ENCODE measurements around the gene DCPS. TPM values are rescaled to one million over a fixed set of nuclear protein-coding genes. Genes with fewer than 3 reads are reported as not detected.

DCPS gene
- total RNA-seq, 2 donors from 2014 or later = 3.0 to 17.9 TPM

- peaks cover 26% of the 10 kb centered on the region for H3K4me1 ChIP-seq
- peak; percentile 89 for ATAC-seq
- no peaks in the 10 kb centered on the region for H3K27me3 ChIP-seq
- H3K27ac ChIP-seq = peak within 1 kb of the TSS; percentile 80 to 94 (median 86)
- H3K36me3 ChIP-seq (replicated peaks in 1 of 2; ENCODE audit: insufficient read depth in 1 of 2, low read depth in 2 of 2) = no peaks in the 10 kb centered on the region
- DNase-seq = peak; percentile 70 to 75 (median 73)
- TF ChIP-seq POLR2A (IDR thresholded peaks at IDR 0.05) (peak; percentile 70 to 84 (median 80)), CTCF (IDR thresholded peaks at IDR 0.05) (peak in 5 of 7 experiments; percentile 7 to 50 (median 36))
- H3K4me3 ChIP-seq = peak within 1 kb of the TSS; percentile 8 to 60
- no peaks in the 10 kb centered on the region for H3K9me3 ChIP-seq
- intact Hi-C loops (cut with DNase I) = no loop called here
- WGBS, 2 donors = 0 to 2% methylated on average over 23 to 79 of the region's 82 CpGs
Observed at GRCh38 chr11:126282736-126283591, 20.9 kb upstream of the DCPS start, which contains the start of gene TIRAP. TSS of gene TIRAP (plus strand) at chr11:126283093. CDS start at chr11:126290895, 7,802 bp downstream.

DNA sequence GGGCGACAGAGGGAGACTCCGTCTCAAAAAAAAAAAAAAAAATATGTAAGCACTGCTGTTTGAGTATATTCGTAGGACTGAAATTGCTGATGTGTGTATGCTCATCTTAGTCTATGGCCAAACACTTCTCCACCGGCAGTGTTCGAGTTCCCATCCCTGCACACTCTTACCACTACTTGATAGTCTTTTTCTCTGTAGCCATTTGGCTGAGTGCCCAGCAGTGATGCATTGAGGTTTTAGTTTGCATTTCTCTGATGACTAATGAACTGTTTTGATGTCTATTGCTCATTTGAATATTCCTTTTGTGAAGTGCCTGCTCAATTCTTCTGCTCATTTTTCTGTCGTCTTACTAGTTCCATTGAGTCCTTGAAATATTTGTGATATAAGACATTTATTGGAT, 19.0 kb upstream of the DCPS start:
- intact Hi-C loops (cut with DNase I) = no loop called here
- Histone ChIP-seq H3K27ac (no peak overlapping the region), H3K36me3 (replicated peaks in 1 of 2; ENCODE audit: insufficient read depth in 1 of 2, low read depth in 2 of 2) (no peaks in the 10 kb centered on the region), H3K9me3 (no peaks in the 10 kb centered on the region), H3K4me3 (no peak overlapping the region), H3K27me3 (no peaks in the 10 kb centered on the region), H3K4me1 (peaks cover 26% of the 10 kb centered on the region)
- ATAC-seq (no peak), DNase-seq (peak; percentile 55 to 70 (median 60))
- WGBS, 2 donors = 60 to 84% methylated on average over 6 of the region's 6 CpGs
- TF ChIP-seq POLR2A (IDR thresholded peaks at IDR 0.05) (no peak), CTCF (IDR thresholded peaks at IDR 0.05) (no peak)

DNA sequence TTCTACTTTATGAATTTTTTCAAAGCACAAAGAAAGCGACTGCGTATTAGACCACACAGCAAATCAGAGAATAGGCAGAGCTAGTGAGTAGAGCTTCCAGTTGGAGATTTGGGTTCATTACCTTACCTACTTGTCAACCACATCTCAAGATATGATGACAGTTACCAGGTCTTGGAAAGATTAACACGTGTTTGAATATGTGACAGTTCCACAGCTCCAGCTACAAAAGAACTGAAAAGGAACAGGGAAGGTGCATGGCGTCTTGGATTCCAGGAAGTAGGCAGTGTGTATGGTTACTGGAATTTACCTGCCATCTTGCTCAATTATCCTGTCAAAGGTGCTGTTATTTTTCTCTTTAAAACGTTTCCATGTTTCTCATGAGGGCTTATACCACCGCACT, 15.6 kb upstream of the DCPS start:
- intact Hi-C loops (cut with DNase I) = no loop called here
- DNase-seq = no peak
- 73 to 78% methylated on average over 6 of the region's 6 CpGs for WGBS, 2 donors
- H3K9me3 ChIP-seq = no peaks in the 10 kb centered on the region
- no peak for ATAC-seq
- peaks cover 0 to 10% of the 10 kb centered on the region in 2 donors for H3K36me3 ChIP-seq (replicated peaks in 1 of 2; ENCODE audit: insufficient read depth in 1 of 2, low read depth in 2 of 2)
- H3K27ac ChIP-seq = no peak overlapping the region
- no peak for TF ChIP-seq POLR2A (IDR thresholded peaks at IDR 0.05)
- no peak for TF ChIP-seq CTCF (IDR thresholded peaks at IDR 0.05)
- no peak overlapping the region for H3K4me3 ChIP-seq
- no peaks in the 10 kb centered on the region for H3K27me3 ChIP-seq
- peaks cover 17% of the 10 kb centered on the region for H3K4me1 ChIP-seq

GRCh38 chr11:126290887-126291286, 13.0 kb upstream of the DCPS start:
- Histone ChIP-seq H3K9me3 (no peaks in the 10 kb centered on the region), H3K4me1 (no peaks in the 10 kb centered on the region), H3K27me3 (no peaks in the 10 kb centered on the region), H3K27ac (no peak overlapping the region), H3K4me3 (no peak overlapping the region), H3K36me3 (replicated peaks in 1 of 2; ENCODE audit: insufficient read depth in 1 of 2, low read depth in 2 of 2) (peaks cover 0 to 13% of the 10 kb centered on the region in 2 donors)
- DNase-seq (no peak), ATAC-seq (peak; percentile 18)
- TF ChIP-seq POLR2A (IDR thresholded peaks at IDR 0.05) (no peak), CTCF (IDR thresholded peaks at IDR 0.05) (no peak)
- 78 to 84% methylated on average over 5 to 12 of the region's 12 CpGs for WGBS, 2 donors
- intact Hi-C loops (cut with DNase I) = no loop called here

Measured in body of pancreas (tissue), 4 donors.